PFSK-1 (cell line): ENCODE data around the gene CHD3.

ENCODE experiments used
- FOXP2 ChIP-seq: optimal IDR thresholded peaks from 2 replicates; pipeline ENCODE3; 2011; ENCODE audit warnings: borderline replicate concordance, control low read depth, inconsistent platforms; ENCODE audit not compliant: insufficient read depth; ENCODE audit errors: extremely low read length, extremely low read depth
- POLR2AphosphoS5 ChIP-seq: IDR thresholded peaks from 2 replicates; pipeline ENCODE4 v1.6.1; 2012; ENCODE audit warnings: low read depth, mild to moderate bottlenecking, control low read depth, low read length, moderate library complexity
- TAF1 ChIP-seq: IDR thresholded peaks from 2 replicates; pipeline ENCODE4 v1.6.1; 2012; ENCODE audit warnings: low read length, control low read depth, borderline replicate concordance; ENCODE audit not compliant: insufficient read depth
- TF ChIP-seq, protein P1 (sequence below), 2 experiments: IDR thresholded peaks; 2 replicates each; pipeline versions ENCODE4 v1.6.1 to v1.8.0; 2011 to 2012; ENCODE audit warnings: low read depth in 2 of 2, low read length in 2 of 2, control low read depth in 1 of 2, inconsistent platforms in 1 of 2, mild to moderate bottlenecking in 1 of 2, moderate library complexity in 1 of 2; ENCODE audit not compliant: insufficient read depth in 1 of 2

DNA sequence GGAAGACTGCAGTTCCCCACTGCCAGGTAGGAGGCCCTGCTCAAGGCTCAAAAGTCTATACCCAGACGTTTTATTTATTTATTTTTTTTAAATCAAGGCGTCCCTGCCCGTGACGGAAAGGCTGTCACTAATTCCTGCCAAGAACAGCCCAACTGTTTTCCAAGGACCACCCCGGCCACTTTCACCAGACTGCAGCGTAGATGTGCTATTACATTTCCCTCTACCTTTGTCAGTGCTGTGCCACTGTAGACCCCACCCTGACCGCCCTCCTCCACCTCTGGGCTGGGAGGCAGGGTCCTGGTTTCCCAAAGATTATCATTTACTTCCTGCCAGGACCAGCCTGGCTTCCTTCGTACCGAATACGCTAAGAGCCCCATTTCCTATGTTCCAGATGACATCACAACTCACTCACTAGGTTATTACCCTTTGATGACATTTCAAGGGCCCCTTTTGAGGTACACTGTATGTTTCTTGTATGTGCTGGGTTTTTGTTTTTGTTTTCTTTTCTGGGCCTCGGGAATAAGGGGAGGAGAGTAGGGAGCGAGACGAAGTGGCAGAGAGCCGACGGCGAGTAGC lies 33.8 kb downstream of the CHD3 start:
- TF ChIP-seq, protein P1, sequence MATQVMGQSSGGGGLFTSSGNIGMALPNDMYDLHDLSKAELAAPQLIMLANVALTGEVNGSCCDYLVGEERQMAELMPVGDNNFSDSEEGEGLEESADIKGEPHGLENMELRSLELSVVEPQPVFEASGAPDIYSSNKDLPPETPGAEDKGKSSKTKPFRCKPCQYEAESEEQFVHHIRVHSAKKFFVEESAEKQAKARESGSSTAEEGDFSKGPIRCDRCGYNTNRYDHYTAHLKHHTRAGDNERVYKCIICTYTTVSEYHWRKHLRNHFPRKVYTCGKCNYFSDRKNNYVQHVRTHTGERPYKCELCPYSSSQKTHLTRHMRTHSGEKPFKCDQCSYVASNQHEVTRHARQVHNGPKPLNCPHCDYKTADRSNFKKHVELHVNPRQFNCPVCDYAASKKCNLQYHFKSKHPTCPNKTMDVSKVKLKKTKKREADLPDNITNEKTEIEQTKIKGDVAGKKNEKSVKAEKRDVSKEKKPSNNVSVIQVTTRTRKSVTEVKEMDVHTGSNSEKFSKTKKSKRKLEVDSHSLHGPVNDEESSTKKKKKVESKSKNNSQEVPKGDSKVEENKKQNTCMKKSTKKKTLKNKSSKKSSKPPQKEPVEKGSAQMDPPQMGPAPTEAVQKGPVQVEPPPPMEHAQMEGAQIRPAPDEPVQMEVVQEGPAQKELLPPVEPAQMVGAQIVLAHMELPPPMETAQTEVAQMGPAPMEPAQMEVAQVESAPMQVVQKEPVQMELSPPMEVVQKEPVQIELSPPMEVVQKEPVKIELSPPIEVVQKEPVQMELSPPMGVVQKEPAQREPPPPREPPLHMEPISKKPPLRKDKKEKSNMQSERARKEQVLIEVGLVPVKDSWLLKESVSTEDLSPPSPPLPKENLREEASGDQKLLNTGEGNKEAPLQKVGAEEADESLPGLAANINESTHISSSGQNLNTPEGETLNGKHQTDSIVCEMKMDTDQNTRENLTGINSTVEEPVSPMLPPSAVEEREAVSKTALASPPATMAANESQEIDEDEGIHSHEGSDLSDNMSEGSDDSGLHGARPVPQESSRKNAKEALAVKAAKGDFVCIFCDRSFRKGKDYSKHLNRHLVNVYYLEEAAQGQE (IDR thresholded peaks at IDR 0.05; ENCODE audit: insufficient read depth in 1 of 2, low read depth in 2 of 2, low read length in 2 of 2) = no peak
- TF ChIP-seq FOXP2 (no peak), TAF1 (no peak), POLR2AphosphoS5 (no peak)
